GM12873 (cell line): Measurements from ENCODE around the gene ZC3H12C.

Experiments
- CTCF ChIP-seq: IDR thresholded peaks from 2 replicates; pipeline ENCODE4 v1.5.1; 2012; ENCODE audit warnings: low read depth, mild to moderate bottlenecking, moderate library complexity, low read length, control low read depth; ENCODE audit not compliant: insufficient read depth; ENCODE audit errors: missing control alignments

The ZC3H12C gene

GRCh38 chr11:110077831-110078325 is 15.3 kb upstream of the ZC3H12C start:
- TF ChIP-seq CTCF, result no peak

- no peak for TF ChIP-seq CTCF
These were observed 14.2 kb upstream of the ZC3H12C start for GRCh38 chr11:110078923-110079544.

GRCh38 chr11:110079726-110080125 is 13.5 kb upstream of the ZC3H12C start:
- no peak for TF ChIP-seq CTCF

- no peak for TF ChIP-seq CTCF
These were observed 11.5 kb upstream of the ZC3H12C start for GRCh38 chr11:110081462-110082376.

GRCh38 chr11:110082899-110083298 is 10.3 kb upstream of the ZC3H12C start:
- TF ChIP-seq CTCF, result no peak

GRCh38 chr11:110085255-110085838 is 7.8 kb upstream of the ZC3H12C start:
- TF ChIP-seq CTCF, result no peak

GRCh38 chr11:110086892-110087309 is 6.3 kb upstream of the ZC3H12C start:
- TF ChIP-seq CTCF, result no peak
